IMR-90 (cell line): ENCODE data around the gene ANKRD42. TPM values are rescaled to one million over a fixed set of nuclear protein-coding genes. Genes with fewer than 3 reads are reported as not detected.

Experiments used
- ATAC-seq: fragments of 200-7000 bp; cut with Tn5 transposase; 2 replicates; pipeline ENCODE4 v1.9.1; 2020; ENCODE audit warnings: low read depth, mild to moderate bottlenecking, moderate library complexity
- BruUV-seq: library from RNA; stranded (reverse); fragments of 400-500 nt; replicated peaks from 2 replicates; lab custom pipeline; 2021; lab: Mats Ljungman, UMichigan
- CTCF ChIA-PET: fragments of 300-600 bp; formaldehyde crosslinking; extraction: SDS; loops from one replicate; lab custom pipeline; 2021; ENCODE audit warnings: antibody characterized with exemption; lab: Yijun Ruan, JAX
- POLR2A ChIA-PET: fragments of 300-600 bp; sonication (Branson Sonifier 250); formaldehyde crosslinking; loops from one replicate; lab custom pipeline; 2022; ENCODE audit warnings: antibody characterized with exemption; ENCODE audit not compliant: unreplicated experiment; lab: Charles Lee
- DNase-seq: peaks from one replicate; pipeline ENCODE4 v3.0.0; 2013
- H2AFZ ChIP-seq: replicated peaks from 2 replicates; pipeline ENCODE3; 2013; ENCODE audit warnings: low read length, mild to moderate bottlenecking; ENCODE audit not compliant: poor library complexity
- H2AK5ac ChIP-seq: 2 replicates; pipeline ENCODE4 v1.6.1; 2013; ENCODE audit warnings: low read depth, low read length, inconsistent platforms
- H2AK9ac ChIP-seq: replicated peaks from 2 replicates; pipeline ENCODE3; 2013; ENCODE audit warnings: mild to moderate bottlenecking, low read depth, low read length, moderate library complexity; ENCODE audit not compliant: poor library complexity
- H2BK120ac ChIP-seq: 2 replicates; pipeline ENCODE4 v1.6.1; 2013; ENCODE audit warnings: low read depth, low read length, inconsistent platforms
- H2BK15ac ChIP-seq: 3 replicates; pipeline ENCODE4 v1.6.1; 2013; ENCODE audit warnings: low read depth, low read length, inconsistent platforms
- H2BK20ac ChIP-seq: 2 replicates; pipeline ENCODE4 v1.6.1; 2013; ENCODE audit warnings: low read depth, mild to moderate bottlenecking, inconsistent platforms, low read length, moderate library complexity
- H2BK5ac ChIP-seq: 2 replicates; pipeline ENCODE4 v1.6.1; 2013; ENCODE audit warnings: mild to moderate bottlenecking, low read depth, low read length, inconsistent platforms; ENCODE audit not compliant: poor library complexity, severe bottlenecking
- H3K14ac ChIP-seq: replicated peaks from 2 replicates; pipeline ENCODE4 v1.6.1; 2013; ENCODE audit warnings: low read depth, low read length, inconsistent platforms
- H3K18ac ChIP-seq: 2 replicates; pipeline ENCODE4 v1.6.1; 2013; ENCODE audit warnings: low read depth, low read length, control low read depth
- H3K23ac ChIP-seq: 2 replicates; pipeline ENCODE4 v1.6.1; 2013; ENCODE audit warnings: low read depth, low read length, inconsistent platforms
- H3K27ac ChIP-seq: 2 replicates; pipeline ENCODE4 v1.5.1; 2013; ENCODE audit warnings: mild to moderate bottlenecking, control low read depth, low read length; ENCODE audit not compliant: insufficient read depth
- H3K27me3 ChIP-seq: 2 replicates; pipeline ENCODE4 v1.6.1; 2013; ENCODE audit warnings: low read length; ENCODE audit not compliant: control insufficient read depth, insufficient read depth
- H3K36me3 ChIP-seq: 2 replicates; pipeline ENCODE4 v1.6.1; 2013; ENCODE audit warnings: low read length, mixed read lengths; ENCODE audit not compliant: control insufficient read depth, insufficient read depth
- H3K4ac ChIP-seq: 2 replicates; pipeline ENCODE4 v1.6.1; 2013; ENCODE audit warnings: low read depth, low read length, inconsistent platforms
- H3K4me1 ChIP-seq: 2 replicates; pipeline ENCODE4 v1.6.1; 2013; ENCODE audit warnings: low read length, mixed read lengths; ENCODE audit not compliant: control insufficient read depth, insufficient read depth
- H3K4me2 ChIP-seq: 2 replicates; pipeline ENCODE4 v1.6.1; 2013; ENCODE audit warnings: low read depth, mild to moderate bottlenecking, control low read depth, low read length, moderate library complexity
- H3K4me3 ChIP-seq: 2 replicates; pipeline ENCODE4 v1.5.1; 2013; ENCODE audit warnings: low read depth, mild to moderate bottlenecking, control low read depth, low read length, moderate library complexity; ENCODE audit not compliant: insufficient read depth
- H3K56ac ChIP-seq: 2 replicates; pipeline ENCODE4 v1.6.1; 2013; ENCODE audit warnings: low read length, inconsistent platforms; ENCODE audit not compliant: insufficient read depth; ENCODE audit errors: extremely low read depth
- H3K79me1 ChIP-seq, 2 experiments: 2 replicates each; pipeline ENCODE4 v1.6.1; 2013; ENCODE audit warnings: low read length in 2 of 2, inconsistent platforms in 1 of 2, low read depth in 1 of 2
- H3K9ac ChIP-seq: 2 replicates; pipeline ENCODE4 v1.6.1; 2013; ENCODE audit warnings: low read depth, low read length, control low read depth
- H3K9me1 ChIP-seq: 2 replicates; pipeline ENCODE4 v1.6.1; 2013; ENCODE audit warnings: low read length, inconsistent platforms; ENCODE audit not compliant: insufficient read depth
- H3K9me3 ChIP-seq: 2 replicates; pipeline ENCODE4 v1.6.1; 2013; ENCODE audit warnings: low read length; ENCODE audit not compliant: control insufficient read depth, insufficient read depth
- H4K20me1 ChIP-seq: 2 replicates; pipeline ENCODE4 v1.6.1; 2013; ENCODE audit warnings: low read length, inconsistent platforms; ENCODE audit not compliant: insufficient read depth
- H4K5ac ChIP-seq: 2 replicates; pipeline ENCODE4 v1.6.1; 2013; ENCODE audit warnings: mild to moderate bottlenecking, low read depth, low read length, control low read depth
- H4K8ac ChIP-seq, 2 experiments: 2 replicates each; pipeline ENCODE4 v1.6.1; 2013; ENCODE audit warnings: low read depth in 2 of 2, low read length in 2 of 2, control low read depth in 1 of 2, inconsistent platforms in 1 of 2
- H4K91ac ChIP-seq: 2 replicates; pipeline ENCODE4 v1.6.1; 2013; ENCODE audit warnings: low read depth, low read length, inconsistent platforms; ENCODE audit not compliant: insufficient read depth
- CHD1 ChIP-seq: IDR thresholded peaks from 2 replicates; pipeline ENCODE4 v1.6.1; 2012; ENCODE audit warnings: low read depth, low read length, improper control_type of control experiment
- MAFK ChIP-seq: IDR thresholded peaks from 2 replicates; pipeline ENCODE4 v1.6.1; 2012; ENCODE audit warnings: low read depth, low read length, improper control_type of control experiment
- MAZ ChIP-seq: IDR thresholded peaks from 2 replicates; pipeline ENCODE4 v1.6.1; 2012; ENCODE audit warnings: low read depth, mild to moderate bottlenecking, low read length, improper control_type of control experiment, moderate library complexity, borderline replicate concordance
- POLR2A ChIP-seq: IDR thresholded peaks from 2 replicates; pipeline ENCODE4 v1.6.1; 2012; ENCODE audit warnings: mild to moderate bottlenecking, low read depth, low read length
- RAD21 ChIP-seq: IDR thresholded peaks from 2 replicates; pipeline ENCODE4 v1.6.1; 2012; ENCODE audit warnings: low read length, improper control_type of control experiment
- RCOR1 ChIP-seq: IDR thresholded peaks from 2 replicates; pipeline ENCODE4 v1.6.1; 2012; ENCODE audit warnings: mild to moderate bottlenecking, low read length, improper control_type of control experiment; ENCODE audit not compliant: insufficient replicate concordance
- RFX5 ChIP-seq: IDR thresholded peaks from 2 replicates; pipeline ENCODE4 v1.8.0; 2012; ENCODE audit warnings: low read depth, mild to moderate bottlenecking, low read length, moderate library complexity
- WGBS, 2 experiments: methylation state at CpG; one replicate each; pipeline versions ENCODE4 v1.1.5 to v1.1.7; 2013; ENCODE audit warnings: missing lambda C conversion rate in 2 of 2; ENCODE audit not compliant: insufficient read length in 1 of 2; ENCODE audit errors: extremely low coverage in 2 of 2; 5-methylcytosine and 5-hydroxymethylcytosine counted together
- dilution Hi-C: fragments of 300-500 bp; cut with HindIII; formaldehyde crosslinking; loops from one replicate; pipeline ENCODE4 v1.14.3; 2018; ENCODE audit warnings: low sequenced_read_pairs; ENCODE audit not compliant: unreplicated experiment
- in situ Hi-C: fragments of 300-500 bp; cut with MboI; formaldehyde crosslinking; loops from 3 replicates; pipeline ENCODE4 v1.14.3; 2019; ENCODE audit warnings: low sequenced_read_pairs, inconsistent platforms, mixed read lengths
- intact Hi-C: fragments of 100-400 bp; cut with micrococcal nuclease; formaldehyde crosslinking; loops from 2 replicates; pipeline ENCODE4 v1.10.0; 2022
- polyA plus RNA-seq, 3 experiments: library from polyadenylated mRNA; depleted of rRNA; stranded (reverse); fragments of >200 nt; gene quantifications; 2 replicates each; pipeline ENCODE4 v1.2.3, GENCODE V29; 2012; ENCODE audit warnings: low replicate concordance in 1 of 3
- total RNA-seq: library from RNA; depleted of rRNA; stranded (reverse); fragments of >200 nt; gene quantifications from 2 replicates; pipeline ENCODE4 v1.2.3, GENCODE V29; 2012

Gene ANKRD42
- total and polyA plus RNA-seq, 2 of the 4 experiments (the other 2 are of a cell fraction): 5.2 to 5.6 TPM

DNA sequence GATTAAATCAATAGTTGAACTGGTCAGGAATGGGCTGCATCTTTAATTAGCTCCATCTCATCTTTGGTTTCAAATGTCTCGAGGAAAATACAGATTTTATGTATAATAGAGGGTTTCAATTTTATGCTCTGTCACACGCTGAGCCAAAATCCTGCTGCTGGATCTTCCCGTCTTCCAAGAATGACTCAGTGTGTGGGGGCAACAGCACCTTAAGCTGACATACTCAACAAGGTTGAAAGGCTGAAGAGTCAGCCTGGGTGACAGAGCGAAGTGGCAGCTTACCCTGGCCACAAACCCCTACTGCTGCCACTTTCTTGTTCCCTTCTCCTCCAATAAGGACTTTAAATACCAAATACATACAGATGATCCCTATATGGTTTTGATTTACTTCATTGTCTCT lies 45.6 kb upstream of the ANKRD42 start:
- H2BK20ac ChIP-seq: no peak overlapping the region
- peaks cover 4% of the 10 kb centered on the region; the same call in 1 of the 2 replicates for H3K27me3 ChIP-seq
- TF ChIP-seq RFX5: no peak
- TF ChIP-seq RCOR1: no peak
- TF ChIP-seq MAZ: no peak
- no peak for TF ChIP-seq POLR2A
- no peak for TF ChIP-seq CHD1
- no peak for TF ChIP-seq RAD21
- TF ChIP-seq MAFK: no peak
- no peak overlapping the region for H2AK5ac ChIP-seq
- H3K23ac ChIP-seq: no peak overlapping the region
- H4K5ac ChIP-seq: no peak overlapping the region
- WGBS, 2 experiments: 85% methylated on average over 3 of the region's 4 CpGs; no CpG with 5 or more reads in 1 of the 2 experiments
- no peak overlapping the region for H4K8ac ChIP-seq
- dilution Hi-C loops: no loop called here
- H3K9me3 ChIP-seq: no peaks in the 10 kb centered on the region
- H3K36me3 ChIP-seq: no peaks in the 10 kb centered on the region
- H3K27ac ChIP-seq: no peak overlapping the region
- in situ Hi-C loops: no loop called here
- no peaks in the 10 kb centered on the region for H3K4me1 ChIP-seq
- no peak overlapping the region for H3K18ac ChIP-seq
- no peaks in the 10 kb centered on the region for H3K9me1 ChIP-seq
- no peak overlapping the region for H3K4ac ChIP-seq
- H3K79me1 ChIP-seq: no peaks in the 10 kb centered on the region
- BruUV-seq: no TSS peak
- no peak overlapping the region for H2BK5ac ChIP-seq
- no peak overlapping the region for H2BK15ac ChIP-seq
- H3K14ac ChIP-seq: no peak overlapping the region
- H3K4me2 ChIP-seq: no peak overlapping the region
- H2AFZ ChIP-seq: no peak overlapping the region
- H3K9ac ChIP-seq: no peak overlapping the region
- no peak overlapping the region for H3K4me3 ChIP-seq
- DNase-seq (no peak), ATAC-seq (no peak)
- no peak overlapping the region for H2AK9ac ChIP-seq
- intact Hi-C loops: no loop called here
- CTCF ChIA-PET: interaction anchor here (1.7 kb wide), 1 partner anchor 11 kb away, joined by 5 read pairs; no protein-coding TSS in a partner anchor
- H4K20me1 ChIP-seq: no peaks in the 10 kb centered on the region
- POLR2A ChIA-PET: no interaction called here
- H2BK120ac ChIP-seq: no peak overlapping the region
- H3K56ac ChIP-seq: no peak overlapping the region
- no peak overlapping the region for H4K91ac ChIP-seq
